Activated CD8-positive, alpha-beta memory T cell treated with anti-CD3 and anti-CD28 coated beads for 48 hours (primary cell): ENCODE data around the gene NBPF6.
"Not testable (repeated sequence)": the region's sequence is repeated elsewhere in the genome, so short reads cannot be mapped to it uniquely, and the experiment has no call there.

Experiments used
- DNase-seq, 3 experiments: peaks; one replicate each; pipeline ENCODE4 v3.0.0-alpha.2; 2020; ENCODE audit warnings: low read depth in 2 of 3, low spot score in 2 of 3

The NBPF6 gene

GRCh38 chr1:108495008-108495407 is 44.9 kb downstream of the NBPF6 start:
- DNase-seq: not testable (repeated sequence)

- not testable (repeated sequence) for DNase-seq
These were observed 46.7 kb downstream of the NBPF6 start for GRCh38 chr1:108496856-108497255.

GRCh38 chr1:108502138-108502537 is 52.0 kb downstream of the NBPF6 start:
- no peak for DNase-seq

- no peak for DNase-seq
These were observed 52.5 kb downstream of the NBPF6 start for GRCh38 chr1:108502624-108503023.

- DNase-seq: no peak
These were observed 53.1 kb downstream of the NBPF6 start for GRCh38 chr1:108503062-108503733.

GRCh38 chr1:108504447-108504846 is 54.3 kb downstream of the NBPF6 start:
- DNase-seq: no peak

- DNase-seq: no peak
These were observed 55.6 kb downstream of the NBPF6 start for GRCh38 chr1:108505763-108506070.

GRCh38 chr1:108511764-108512163 is 61.6 kb downstream of the NBPF6 start:
- DNase-seq: no peak

- no peak for DNase-seq
These were observed 62.3 kb downstream of the NBPF6 start for GRCh38 chr1:108512239-108513043.

- DNase-seq: no peak
These were observed 62.9 kb downstream of the NBPF6 start for GRCh38 chr1:108513044-108513415.

- not testable (repeated sequence) for DNase-seq
These were observed 63.8 kb downstream of the NBPF6 start for GRCh38 chr1:108513914-108514313.

- not testable (repeated sequence) for DNase-seq
These were observed 67.3 kb downstream of the NBPF6 start for GRCh38 chr1:108517301-108517897.
